Kidney (tissue), 14 donors: ENCODE data around the gene ESRRB. TPM values are rescaled to one million over a fixed set of nuclear protein-coding genes. Genes with fewer than 3 reads are reported as not detected.

ENCODE experiments used
- DNase-seq, 5 donors: peaks; one replicate each; pipeline ENCODE4 v3.0.0-alpha.2; 2013 to 2020
- FAIRE-seq: peaks from 2 replicates; lab custom pipeline; 2012; peaks lifted over from hg19 to GRCh38; lab: Jason Lieb, UNC
- H3K27ac ChIP-seq, 2 donors: one replicate each; pipeline ENCODE4 v1.7.0; 2013; ENCODE audit warnings: low read depth in 2 of 2, low read length in 2 of 2, inconsistent platforms in 1 of 2
- H3K27me3 ChIP-seq: one replicate; pipeline ENCODE4 v1.7.1; 2013; ENCODE audit warnings: low read length, inconsistent platforms; ENCODE audit not compliant: control insufficient read depth, insufficient read depth
- H3K36me3 ChIP-seq, 3 donors: one replicate each; pipeline versions ENCODE4 v1.7.0 to v1.7.1; 2013; ENCODE audit warnings: low read length in 3 of 3, control low read depth in 1 of 3, inconsistent platforms in 1 of 3; ENCODE audit not compliant: insufficient read depth in 3 of 3, control insufficient read depth in 2 of 3
- H3K4me1 ChIP-seq, 3 donors: one replicate each; pipeline versions ENCODE4 v1.7.0 to v1.7.1; 2013; ENCODE audit warnings: low read length in 3 of 3, inconsistent platforms in 1 of 3, low read depth in 1 of 3; ENCODE audit not compliant: control insufficient read depth in 2 of 3, insufficient read depth in 2 of 3
- H3K4me3 ChIP-seq, 3 donors: one replicate each; pipeline versions ENCODE4 v1.7.0 to v1.8.1; 2013; ENCODE audit warnings: low read length in 3 of 3, control low read depth in 1 of 3, inconsistent platforms in 1 of 3
- H3K9ac ChIP-seq, 3 donors: one replicate each; pipeline versions ENCODE4 v1.7.0 to v1.7.1; 2013; ENCODE audit warnings: low read length in 3 of 3, control low read depth in 1 of 3, inconsistent platforms in 1 of 3
- H3K9me3 ChIP-seq, 3 donors: one replicate each; pipeline versions ENCODE4 v1.7.0 to v1.7.1; 2013; ENCODE audit warnings: low read length in 3 of 3, control low read depth in 1 of 3, inconsistent platforms in 1 of 3; ENCODE audit not compliant: control insufficient read depth in 2 of 3, insufficient read depth in 1 of 3
- intact Hi-C: fragments of 100-400 bp; cut with DNase I; formaldehyde crosslinking; loops from one replicate; pipeline ENCODE4 v1.11.1; 2022
- polyA plus RNA-seq: library from polyadenylated mRNA; stranded (reverse); fragments of 350-450 nt; fragmentation: Illumina TruSeq; extraction: RNeasy Lipid Tissue Mini Kit (QIAGEN cat#74804); gene quantifications from one replicate; pipeline ENCODE4 v1.2.3, GENCODE V29; 2014; ENCODE audit warnings: low read depth, low replicate concordance; ENCODE audit not compliant: insufficient read depth
- total RNA-seq: library from RNA; stranded (reverse); fragmentation: NEBNext Ultra II Directional; extraction: Animal tissue kit (Norgen Biotek cat#: 25700); gene quantifications from one replicate; pipeline ENCODE4 v1.2.1, GENCODE V29; 2021
- TF ChIP-seq, protein P1 (sequence below): IDR thresholded peaks from 3 replicates; pipeline ENCODE4 v1.5.1; 2012; ENCODE audit warnings: mild to moderate bottlenecking, moderate library complexity, borderline replicate concordance; ENCODE audit not compliant: insufficient read depth; ENCODE audit errors: extremely low read depth
- donor health status: control.
- donor health status: control.
- donor health status: control.
- donor health status: control.
- donor health status: control.
- donor health status: DM: yes; HTN: yes; CAD: no.
- donor health status: Normal renal cell carcinoma (clear cell type).

The ESRRB gene
- total and polyA plus RNA-seq, 2 donors from 2014 or later, result 3.9 to 19.1 TPM

DNA sequence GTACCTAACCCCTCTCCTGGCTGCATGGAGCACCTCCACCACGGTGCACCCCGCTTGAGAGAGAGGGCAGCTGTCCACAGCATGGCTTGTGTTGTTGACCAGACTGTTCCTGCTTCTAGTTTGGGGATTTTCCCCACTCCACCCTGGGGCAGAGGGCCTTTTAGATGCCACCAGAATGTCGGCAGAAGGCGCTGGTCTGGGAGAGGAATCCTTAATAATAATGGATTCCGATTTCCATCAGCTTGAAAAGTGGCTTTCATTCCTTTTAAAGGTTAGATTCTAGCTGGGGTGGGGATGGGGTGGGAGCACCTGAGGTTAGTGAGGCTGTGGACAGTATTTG, 1.8 kb downstream of the ESRRB start:
- H3K9ac ChIP-seq, result no peak overlapping the region
- H3K27ac ChIP-seq, result no peak overlapping the region
- peak overlapping the region in 1 of 3 donors; percentile 71 for H3K4me3 ChIP-seq
- DNase-seq (no peak), FAIRE-seq (no peak)
- intact Hi-C loops, result no loop called here
- H3K4me1 ChIP-seq, result peaks cover 0 to 4% (median 3%) of the 10 kb centered on the region in 3 donors
- no peaks in the 10 kb centered on the region for H3K9me3 ChIP-seq
- H3K36me3 ChIP-seq, result no peaks in the 10 kb centered on the region
- TF ChIP-seq, protein P1, sequence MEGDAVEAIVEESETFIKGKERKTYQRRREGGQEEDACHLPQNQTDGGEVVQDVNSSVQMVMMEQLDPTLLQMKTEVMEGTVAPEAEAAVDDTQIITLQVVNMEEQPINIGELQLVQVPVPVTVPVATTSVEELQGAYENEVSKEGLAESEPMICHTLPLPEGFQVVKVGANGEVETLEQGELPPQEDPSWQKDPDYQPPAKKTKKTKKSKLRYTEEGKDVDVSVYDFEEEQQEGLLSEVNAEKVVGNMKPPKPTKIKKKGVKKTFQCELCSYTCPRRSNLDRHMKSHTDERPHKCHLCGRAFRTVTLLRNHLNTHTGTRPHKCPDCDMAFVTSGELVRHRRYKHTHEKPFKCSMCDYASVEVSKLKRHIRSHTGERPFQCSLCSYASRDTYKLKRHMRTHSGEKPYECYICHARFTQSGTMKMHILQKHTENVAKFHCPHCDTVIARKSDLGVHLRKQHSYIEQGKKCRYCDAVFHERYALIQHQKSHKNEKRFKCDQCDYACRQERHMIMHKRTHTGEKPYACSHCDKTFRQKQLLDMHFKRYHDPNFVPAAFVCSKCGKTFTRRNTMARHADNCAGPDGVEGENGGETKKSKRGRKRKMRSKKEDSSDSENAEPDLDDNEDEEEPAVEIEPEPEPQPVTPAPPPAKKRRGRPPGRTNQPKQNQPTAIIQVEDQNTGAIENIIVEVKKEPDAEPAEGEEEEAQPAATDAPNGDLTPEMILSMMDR, result no peak
- peaks cover 26% of the 10 kb centered on the region for H3K27me3 ChIP-seq

DNA sequence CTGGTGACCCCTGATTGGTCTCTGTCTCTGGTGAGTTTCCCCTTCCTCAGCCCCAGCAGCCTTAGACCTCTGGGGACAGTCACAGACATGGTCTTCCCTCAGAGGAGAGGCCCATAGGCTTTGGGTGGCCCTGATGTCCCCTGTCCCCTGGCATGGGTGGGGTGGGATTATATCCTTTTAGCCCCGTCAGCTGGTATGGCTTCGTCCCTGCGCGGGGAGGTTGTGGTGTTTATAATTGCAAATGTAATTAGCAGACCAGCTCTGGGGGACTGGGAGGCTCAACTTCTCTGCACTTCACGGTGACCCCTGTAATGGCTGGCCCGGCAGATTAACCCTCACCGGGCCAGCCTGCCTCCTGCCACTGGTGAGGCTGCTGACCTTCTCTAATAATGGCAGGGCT, 5.1 kb downstream of the ESRRB start:
- H3K27me3 ChIP-seq, result peaks cover 30% of the 10 kb centered on the region
- intact Hi-C loops, result no loop called here
- H3K27ac ChIP-seq, result no peak overlapping the region
- H3K9me3 ChIP-seq, result no peaks in the 10 kb centered on the region
- TF ChIP-seq, protein P1, result no peak
- DNase-seq, result no peak
- H3K4me1 ChIP-seq, result peaks cover 0 to 4% (median 3%) of the 10 kb centered on the region in 3 donors
- H3K4me3 ChIP-seq, result no peak overlapping the region
- H3K9ac ChIP-seq, result no peak overlapping the region
- FAIRE-seq, result no peak
- H3K36me3 ChIP-seq, result no peaks in the 10 kb centered on the region

DNA sequence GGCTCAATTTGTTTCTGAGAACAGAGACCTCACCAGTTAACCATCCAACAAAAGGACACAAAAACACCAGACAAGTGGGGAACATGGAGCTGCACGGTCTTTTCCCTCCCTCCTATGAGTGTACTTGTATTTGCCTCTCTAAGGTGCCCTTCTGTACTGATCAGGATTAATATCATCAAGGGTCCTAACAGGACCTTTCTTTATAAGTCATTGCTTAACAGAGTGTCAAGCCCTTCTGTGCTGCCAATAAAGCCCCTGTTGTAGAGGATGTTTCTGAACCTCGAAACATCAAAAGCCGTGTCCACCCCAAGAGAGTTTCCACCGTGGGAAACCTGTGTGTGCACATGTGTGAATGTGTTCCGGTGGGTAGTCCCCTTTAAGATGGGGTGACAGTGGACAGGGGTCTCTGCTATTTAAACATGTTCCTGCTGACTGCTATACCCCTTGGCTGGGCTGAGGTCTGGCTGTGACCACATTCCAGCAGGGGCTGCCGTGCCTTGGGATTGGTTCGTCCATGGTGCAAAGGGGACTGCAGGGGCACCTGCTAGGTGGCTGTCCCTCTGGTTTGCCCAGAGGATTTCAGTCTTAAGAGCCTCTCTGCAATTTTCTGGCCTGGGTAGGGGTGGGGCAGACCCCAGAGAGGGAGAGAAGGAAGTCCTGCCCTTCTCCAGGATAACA, 6.0 kb downstream of the ESRRB start:
- Histone ChIP-seq H3K9me3 (no peaks in the 10 kb centered on the region), H3K27me3 (peaks cover 24% of the 10 kb centered on the region), H3K4me3 (no peak overlapping the region), H3K36me3 (no peaks in the 10 kb centered on the region), H3K27ac (no peak overlapping the region), H3K4me1 (peaks cover 0 to 4% (median 3%) of the 10 kb centered on the region in 3 donors), H3K9ac (no peak overlapping the region)
- DNase-seq (no peak), FAIRE-seq (no peak)
- TF ChIP-seq, protein P1, result no peak
- intact Hi-C loops, result no loop called here

DNA sequence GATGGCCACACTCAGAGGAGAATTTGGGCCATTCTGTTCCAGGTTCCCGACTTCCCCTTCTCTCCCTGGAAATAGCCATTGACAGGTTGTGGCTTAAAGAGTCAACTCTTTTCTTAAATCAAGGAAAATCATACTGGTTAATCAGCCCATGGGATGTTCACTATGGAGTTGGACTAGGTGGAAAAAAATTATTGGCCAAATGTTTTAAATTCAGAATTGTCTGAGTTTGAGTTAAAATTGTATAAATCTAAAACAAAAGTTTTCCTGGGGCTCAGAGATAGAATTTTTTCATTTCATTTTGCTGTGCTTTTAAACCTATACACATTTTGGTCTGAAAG, 6.5 kb downstream of the ESRRB start:
- TF ChIP-seq, protein P1, result no peak
- H3K4me3 ChIP-seq, result no peak overlapping the region
- intact Hi-C loops, result no loop called here
- peaks cover 19% of the 10 kb centered on the region for H3K27me3 ChIP-seq
- no peak for FAIRE-seq
- DNase-seq, result no peak
- no peaks in the 10 kb centered on the region for H3K36me3 ChIP-seq
- no peak overlapping the region for H3K9ac ChIP-seq
- no peak overlapping the region for H3K27ac ChIP-seq
- H3K4me1 ChIP-seq, result peaks cover 0 to 3% (median 3%) of the 10 kb centered on the region in 3 donors
- no peaks in the 10 kb centered on the region for H3K9me3 ChIP-seq
